ENCODE data around the gene MIF. TPM values are rescaled to one million over a fixed set of nuclear protein-coding genes. Genes with fewer than 3 reads are reported as not detected.

MIF gene
- total RNA-seq, 4 donors from 2014 or later = 164 to 261 (median 237) TPM

DNA sequence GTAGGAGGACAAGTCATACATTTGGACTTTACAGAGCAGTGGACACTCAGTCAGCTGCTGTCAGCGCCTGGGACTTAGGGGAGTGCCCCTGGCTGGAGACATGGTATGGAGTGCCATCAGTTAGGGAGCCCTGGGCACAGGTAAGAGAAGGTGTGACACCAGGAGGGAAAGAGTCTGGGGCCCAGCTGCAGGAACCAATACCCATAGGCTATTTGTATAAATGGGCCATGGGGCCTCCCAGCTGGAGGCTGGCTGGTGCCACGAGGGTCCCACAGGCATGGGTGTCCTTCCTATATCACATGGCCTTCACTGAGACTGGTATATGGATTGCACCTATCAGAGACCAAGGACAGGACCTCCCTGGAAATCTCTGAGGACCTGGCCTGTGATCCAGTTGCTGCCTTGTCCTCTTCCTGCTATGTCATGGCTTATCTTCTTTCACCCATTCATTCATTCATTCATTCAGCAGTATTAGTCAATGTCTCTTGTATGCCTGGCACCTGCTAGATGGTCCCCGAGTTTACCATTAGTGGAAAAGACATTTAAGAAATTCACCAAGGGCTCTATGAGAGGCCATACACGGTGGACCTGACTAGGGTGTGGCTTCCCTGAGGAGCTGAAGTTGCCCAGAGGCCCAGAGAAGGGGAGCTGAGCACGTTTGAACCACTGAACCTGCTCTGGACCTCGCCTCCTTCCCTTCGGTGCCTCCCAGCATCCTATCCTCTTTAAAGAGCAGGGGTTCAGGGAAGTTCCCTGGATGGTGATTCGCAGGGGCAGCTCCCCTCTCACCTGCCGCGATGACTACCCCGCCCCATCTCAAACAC, 850 bp upstream of the MIF start:
- TF ChIP-seq POLR2A (IDR thresholded peaks at IDR 0.05) (no peak), POLR2AphosphoS5 (IDR thresholded peaks at IDR 0.05) (no peak), EP300 (IDR thresholded peaks at IDR 0.05) (no peak)
- TF ChIP-seq, protein P1, sequence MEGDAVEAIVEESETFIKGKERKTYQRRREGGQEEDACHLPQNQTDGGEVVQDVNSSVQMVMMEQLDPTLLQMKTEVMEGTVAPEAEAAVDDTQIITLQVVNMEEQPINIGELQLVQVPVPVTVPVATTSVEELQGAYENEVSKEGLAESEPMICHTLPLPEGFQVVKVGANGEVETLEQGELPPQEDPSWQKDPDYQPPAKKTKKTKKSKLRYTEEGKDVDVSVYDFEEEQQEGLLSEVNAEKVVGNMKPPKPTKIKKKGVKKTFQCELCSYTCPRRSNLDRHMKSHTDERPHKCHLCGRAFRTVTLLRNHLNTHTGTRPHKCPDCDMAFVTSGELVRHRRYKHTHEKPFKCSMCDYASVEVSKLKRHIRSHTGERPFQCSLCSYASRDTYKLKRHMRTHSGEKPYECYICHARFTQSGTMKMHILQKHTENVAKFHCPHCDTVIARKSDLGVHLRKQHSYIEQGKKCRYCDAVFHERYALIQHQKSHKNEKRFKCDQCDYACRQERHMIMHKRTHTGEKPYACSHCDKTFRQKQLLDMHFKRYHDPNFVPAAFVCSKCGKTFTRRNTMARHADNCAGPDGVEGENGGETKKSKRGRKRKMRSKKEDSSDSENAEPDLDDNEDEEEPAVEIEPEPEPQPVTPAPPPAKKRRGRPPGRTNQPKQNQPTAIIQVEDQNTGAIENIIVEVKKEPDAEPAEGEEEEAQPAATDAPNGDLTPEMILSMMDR (IDR thresholded peaks at IDR 0.05) = no peak
- peak overlapping the region; percentile 70 to 99 (median 98) for H3K27ac ChIP-seq
- H3K27me3 ChIP-seq = no peaks in the 10 kb centered on the region
- peaks cover 0 to 24% of the 10 kb centered on the region in 2 donors for H3K36me3 ChIP-seq
- H3K4me3 ChIP-seq = peak overlapping the region; percentile 48 to 82
- peaks cover 0 to 50% (median 14%) of the 10 kb centered on the region in 3 donors for H3K4me1 ChIP-seq
- no peaks in the 10 kb centered on the region for H3K9me3 ChIP-seq
- no peak for ATAC-seq
- WGBS, 2 donors (ENCODE audit: low coverage in 1 of 2) = 40 to 62% methylated on average over 3 to 4 of the region's 11 CpGs

DNA sequence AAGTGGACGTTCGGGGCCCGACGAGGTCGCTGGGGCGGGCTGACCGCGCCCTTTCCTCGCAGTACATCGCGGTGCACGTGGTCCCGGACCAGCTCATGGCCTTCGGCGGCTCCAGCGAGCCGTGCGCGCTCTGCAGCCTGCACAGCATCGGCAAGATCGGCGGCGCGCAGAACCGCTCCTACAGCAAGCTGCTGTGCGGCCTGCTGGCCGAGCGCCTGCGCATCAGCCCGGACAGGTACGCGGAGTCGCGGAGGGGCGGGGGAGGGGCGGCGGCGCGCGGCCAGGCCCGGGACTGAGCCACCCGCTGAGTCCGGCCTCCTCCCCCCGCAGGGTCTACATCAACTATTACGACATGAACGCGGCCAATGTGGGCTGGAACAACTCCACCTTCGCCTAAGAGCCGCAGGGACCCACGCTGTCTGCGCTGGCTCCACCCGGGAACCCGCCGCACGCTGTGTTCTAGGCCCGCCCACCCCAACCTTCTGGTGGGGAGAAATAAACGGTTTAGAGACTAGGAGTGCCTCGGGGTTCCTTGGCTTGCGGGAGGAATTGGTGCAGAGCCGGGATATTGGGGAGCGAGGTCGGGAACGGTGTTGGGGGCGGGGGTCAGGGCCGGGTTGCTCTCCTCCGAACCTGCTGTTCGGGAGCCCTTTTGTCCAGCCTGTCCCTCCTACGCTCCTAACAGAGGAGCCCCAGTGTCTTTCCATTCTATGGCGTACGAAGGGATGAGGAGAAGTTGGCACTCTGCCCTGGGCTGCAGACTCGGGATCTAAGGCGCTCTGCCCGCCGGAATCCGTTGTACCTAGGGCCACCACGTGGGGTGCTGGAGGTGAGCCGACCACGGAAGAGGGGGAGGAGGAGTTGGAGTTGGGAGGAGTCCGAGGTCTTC, 771 bp downstream of the MIF start:
- Histone ChIP-seq H3K36me3 (peaks cover 0 to 24% of the 10 kb centered on the region in 2 donors), H3K9me3 (no peaks in the 10 kb centered on the region), H3K27ac (peak overlapping the region; percentile 70 to 99 (median 98)), H3K4me1 (peaks cover 0 to 34% (median 10%) of the 10 kb centered on the region in 3 donors), H3K27me3 (no peaks in the 10 kb centered on the region), H3K4me3 (peak overlapping the region; percentile 48 to 82)
- peak; percentile 60 for ATAC-seq
- TF ChIP-seq EP300 (IDR thresholded peaks at IDR 0.05) (no peak), POLR2A (IDR thresholded peaks at IDR 0.05) (no peak), POLR2AphosphoS5 (IDR thresholded peaks at IDR 0.05) (peak; percentile 50)
- TF ChIP-seq, protein P1 (IDR thresholded peaks at IDR 0.05) = peak in 2 of 4 experiments; percentile 30 to 43
- 3% methylated on average over 15 of the region's 79 CpGs; no CpG with 5 or more reads in 1 of the 2 donors for WGBS, 2 donors (ENCODE audit: low coverage in 1 of 2)

DNA sequence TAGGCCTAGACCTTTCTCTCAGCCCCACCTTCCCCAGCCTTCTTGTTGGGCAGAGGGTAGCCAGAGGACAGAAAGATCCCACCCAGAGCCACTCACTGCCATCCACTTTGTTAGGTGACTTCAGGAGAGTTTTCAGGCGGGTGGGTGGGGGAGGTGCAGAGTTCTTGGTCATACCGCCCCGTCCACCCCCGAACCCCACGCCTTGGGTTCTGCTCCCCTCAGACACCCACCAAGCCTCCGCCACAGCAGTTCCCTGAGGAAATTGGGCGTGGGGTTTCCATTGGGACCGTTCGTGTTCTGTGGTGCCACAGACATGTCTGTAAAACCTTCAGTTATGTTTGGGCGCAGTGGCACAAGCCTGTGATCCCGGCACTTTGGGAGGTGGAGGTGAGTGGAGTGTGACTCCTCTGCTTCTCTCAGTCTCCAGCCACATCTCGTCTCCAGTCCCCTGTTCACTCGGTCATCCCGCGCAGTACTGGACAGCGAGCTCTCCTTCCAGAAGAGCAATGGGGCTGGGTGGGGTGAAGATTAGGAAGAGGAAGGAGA, 1.5 kb downstream of the MIF start:
- TF ChIP-seq, protein P1 (IDR thresholded peaks at IDR 0.05) = no peak
- TF ChIP-seq EP300 (IDR thresholded peaks at IDR 0.05) = no peak
- no peak for ATAC-seq
- WGBS, 2 donors (ENCODE audit: low coverage in 1 of 2) = 65% methylated on average over 6 of the region's 16 CpGs; no CpG with 5 or more reads in 1 of the 2 donors
- Histone ChIP-seq H3K27me3 (no peaks in the 10 kb centered on the region), H3K36me3 (peaks cover 0 to 24% of the 10 kb centered on the region in 2 donors), H3K4me1 (peaks cover 0 to 34% (median 10%) of the 10 kb centered on the region in 3 donors), H3K27ac (peak overlapping the region in 3 of 4 donors; percentile 98 to 99 (median 98)), H3K9me3 (no peaks in the 10 kb centered on the region), H3K4me3 (peak overlapping the region in 1 of 2 donors; percentile 82)

DNA sequence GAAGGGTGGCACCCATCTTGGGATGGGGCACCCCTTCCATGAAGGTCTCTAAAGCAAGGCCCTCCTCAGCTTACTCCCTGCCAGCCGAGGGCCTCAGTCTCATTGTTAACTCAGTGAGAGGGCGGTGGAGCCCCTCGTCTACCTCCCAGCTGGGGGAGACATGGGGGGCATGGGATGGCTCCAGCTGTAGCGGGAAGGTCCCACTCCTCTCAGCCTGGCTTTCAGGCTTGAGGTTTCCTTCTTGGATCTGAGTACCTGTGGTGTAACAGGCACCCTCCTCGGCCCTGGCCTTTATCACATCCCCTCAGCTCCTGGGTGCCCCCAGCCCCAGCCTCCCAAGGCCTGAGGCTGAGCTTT, 2.0 kb downstream of the MIF start:
- no peaks in the 10 kb centered on the region for H3K9me3 ChIP-seq
- peaks cover 0 to 34% (median 10%) of the 10 kb centered on the region in 3 donors for H3K4me1 ChIP-seq
- peaks cover 0 to 24% of the 10 kb centered on the region in 2 donors for H3K36me3 ChIP-seq
- peak overlapping the region in 1 of 2 donors; percentile 82 for H3K4me3 ChIP-seq
- no peak for ATAC-seq
- peak overlapping the region in 3 of 4 donors; percentile 98 to 99 (median 98) for H3K27ac ChIP-seq
- WGBS, 2 donors (ENCODE audit: low coverage in 1 of 2) = 100% methylated on average over 2 of the region's 5 CpGs; no CpG with 5 or more reads in 1 of the 2 donors
- H3K27me3 ChIP-seq = no peaks in the 10 kb centered on the region
- TF ChIP-seq EP300 (IDR thresholded peaks at IDR 0.05) = no peak
- TF ChIP-seq, protein P1 (IDR thresholded peaks at IDR 0.05) = no peak
- no peak for TF ChIP-seq POLR2A (IDR thresholded peaks at IDR 0.05)
- no peak for TF ChIP-seq POLR2AphosphoS5 (IDR thresholded peaks at IDR 0.05)
